ENCODE data around the gene KIAA1217. TPM values are rescaled to one million over a fixed set of nuclear protein-coding genes. Genes with fewer than 3 reads are reported as not detected.

Gene KIAA1217
- total and polyA plus RNA-seq, 2 experiments from 2014 or later = 5.4 to 8.1 TPM

- Histone ChIP-seq H3K4me3 (no peak overlapping the region), H3K4me2 (ENCODE audit: unreplicated experiment) (no peak overlapping the region), H3K27ac (no peak overlapping the region), H3K9me2 (ENCODE audit: insufficient read depth) (no peaks in the 10 kb centered on the region), H2AFZ (no peak overlapping the region), H3K36me3 (ENCODE audit: low read depth) (peaks cover 92% of the 10 kb centered on the region), H3F3A (ENCODE audit: insufficient read depth) (peaks cover 18% of the 10 kb centered on the region), H3K9ac (no peak overlapping the region), H3K27me3 (replicated peaks; ENCODE audit: insufficient read depth) (no peaks in the 10 kb centered on the region), H3K4me1 (ENCODE audit: insufficient read depth) (0 out of 2 replicates have a peak, but pooled peaks cover 2% of the 10 kb centered on the region), H3K9me3 (ENCODE audit: low read depth) (no peaks in the 10 kb centered on the region), H4K20me1 (ENCODE audit: insufficient read depth) (no peaks in the 10 kb centered on the region), H3K79me2 (ENCODE audit: insufficient read depth) (peaks cover 9% of the 10 kb centered on the region; the same call in 1 of the 2 replicates)
- 67 to 69% methylated on average over 7 of the region's 7 CpGs for WGBS, 2 experiments (ENCODE audit: low coverage in 1 of 2, low lambda C conversion rate in 2 of 2, missing lambda C conversion rate in 2 of 2)
- DNase-seq = no peak
- in situ Hi-C loops (cut with MboI) = no loop called here
- no peak for TF ChIP-seq EZH2 (IDR thresholded peaks at IDR 0.05; ENCODE audit: insufficient read depth, poor library complexity, severe bottlenecking)
Measured at GRCh38 chr10:24597426-24597825, 388.5 kb downstream of the KIAA1217 start.

MicroRNAs encoded within 50 kb of the gene (microRNA counts, 767-probe panel; counts per million panel counts)
- 447 counts per million, percentile 86 among the panel's probes with 10 or more counts for microRNA hsa-miR-603

Small RNAs within 50 kb of the gene (microRNA-seq; reads per million reads assigned to microRNA genes)
- gene MIR603 (ENCODE audit: borderline number of aligned reads) = not detected

Small RNAs within 50 kb of the gene (small RNA-seq; reads per million reads assigned to genes)
- gene AC063961.1 (ENCODE audit: low read depth, low replicate concordance) (not detected), gene MIR603 (ENCODE audit: low read depth, low replicate concordance) (not detected)

Measured in GM23248 (cell line).